ENCODE data around the gene TAT.

Gene TAT

GRCh38 chr16:71574702-71575101 lies 2.2 kb downstream of the TAT start:
- DNase-seq (ENCODE audit: extremely low spot score): no peak
- ChIA-PET CTCF (interaction anchor here (3.1 to 3.4 kb wide), 2 partner anchors 10 to 36 kb away, joined by 12 to 16 read pairs; no protein-coding TSS in a partner anchor), POLR2A (interaction anchor here (0.7 kb wide), 1 partner anchor 49 kb away, joined by 3 read pairs; no protein-coding TSS in a partner anchor)
- no peak for TF ChIP-seq CTCF (IDR thresholded peaks at IDR 0.05; ENCODE audit: control extremely low read depth, extremely low read depth, low read depth, missing control alignments)

- no peak for TF ChIP-seq CTCF (IDR thresholded peaks at IDR 0.05; ENCODE audit: control extremely low read depth, extremely low read depth, low read depth, missing control alignments)
- POLR2A ChIA-PET: no interaction called here
- CTCF ChIA-PET: interaction anchor here (1.1 to 3.4 kb wide), 6 partner anchors 9 to 161 kb away, joined by 3 to 16 read pairs (median 4); no protein-coding TSS in a partner anchor
- DNase-seq (ENCODE audit: extremely low spot score): no peak
Observed at GRCh38 chr16:71573387-71574094, 3.4 kb downstream of the TAT start.

GRCh38 chr16:71572497-71573116 lies 4.3 kb downstream of the TAT start:
- ChIA-PET POLR2A (no interaction called here), CTCF (interaction anchor here (1.1 to 3.4 kb wide), 4 partner anchors 8 to 160 kb away, joined by 3 to 16 read pairs (median 8); no protein-coding TSS in a partner anchor)
- no peak for TF ChIP-seq CTCF (IDR thresholded peaks at IDR 0.05; ENCODE audit: control extremely low read depth, extremely low read depth, low read depth, missing control alignments)
- DNase-seq (ENCODE audit: extremely low spot score): no peak

- POLR2A ChIA-PET: no interaction called here
- CTCF ChIA-PET: interaction anchor here (1.1 to 6.9 kb wide), 5 partner anchors 13 to 39 kb away, joined by 3 to 111 read pairs (median 4); no protein-coding TSS in a partner anchor
- no peak for DNase-seq (ENCODE audit: extremely low spot score)
- no peak for TF ChIP-seq CTCF (IDR thresholded peaks at IDR 0.05; ENCODE audit: control extremely low read depth, extremely low read depth, low read depth, missing control alignments)
Observed at GRCh38 chr16:71570144-71570543, 6.7 kb downstream of the TAT start.

GRCh38 chr16:71569621-71570020 lies 7.3 kb downstream of the TAT start:
- DNase-seq (ENCODE audit: extremely low spot score): no peak
- ChIA-PET POLR2A (no interaction called here), CTCF (interaction anchor here (1.1 to 6.9 kb wide), 5 partner anchors 14 to 39 kb away, joined by 3 to 111 read pairs (median 4); no protein-coding TSS in a partner anchor)
- TF ChIP-seq CTCF (IDR thresholded peaks at IDR 0.05; ENCODE audit: control extremely low read depth, extremely low read depth, low read depth, missing control alignments): no peak

GRCh38 chr16:71568551-71568950 lies 8.3 kb downstream of the TAT start:
- CTCF ChIA-PET: interaction anchor here (1.4 to 6.9 kb wide), 3 partner anchors 24 to 393 kb away, joined by 3 to 111 read pairs (median 4); no protein-coding TSS in a partner anchor
- no peak for TF ChIP-seq CTCF (IDR thresholded peaks at IDR 0.05; ENCODE audit: control extremely low read depth, extremely low read depth, low read depth, missing control alignments)
- no peak for DNase-seq (ENCODE audit: extremely low spot score)
- POLR2A ChIA-PET: no interaction called here

Data from GM10248 (cell line).